GM23338 (cell line): Measurements from ENCODE around the gene SETDB2. TPM values are rescaled to one million over a fixed set of nuclear protein-coding genes. Genes with fewer than 3 reads are reported as not detected.

Experiments
- polyA plus RNA-seq: library from polyadenylated mRNA; unstranded; fragments of >200 nt; fragmentation: Nextera tagmentation; extraction: Ambion mirVana; gene quantifications from 2 replicates; pipeline ENCODE4 v1.2.1, GENCODE V29; 2016
- total RNA-seq: library from RNA; depleted of rRNA; stranded (reverse); fragments of >200 nt; shearing (Covaris generic); gene quantifications from 2 replicates; pipeline ENCODE4 v1.2.3, GENCODE V29; 2014; rRNA removed
- TF ChIP-seq, protein P1 (sequence below): IDR thresholded peaks from one replicate; pipeline ENCODE4 v1.6.1; 2018; ENCODE audit warnings: antibody characterized with exemption; ENCODE audit not compliant: unreplicated experiment

Gene SETDB2
- total and polyA plus RNA-seq, 2 experiments from 2014 or later, result 4.6 to 5.8 TPM

DNA sequence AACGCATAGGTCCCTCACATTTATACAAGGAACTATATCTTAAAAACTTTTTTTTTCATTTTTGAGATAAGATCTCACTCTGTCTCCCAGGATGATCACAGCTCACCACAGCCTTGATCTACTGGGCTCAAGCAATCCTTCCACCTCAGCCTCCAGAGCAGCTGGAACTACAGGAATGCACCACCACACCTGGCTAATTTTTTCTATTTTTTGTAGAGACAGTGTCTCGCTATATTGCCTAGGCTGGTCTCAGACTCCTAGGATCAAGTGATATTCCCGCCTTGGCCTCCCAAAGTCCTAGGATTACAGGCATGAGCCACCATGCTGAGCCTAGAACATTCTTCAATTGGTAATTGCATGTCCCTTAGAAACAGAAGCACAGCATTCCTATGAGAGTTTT, 99.6 kb downstream of the SETDB2 start (continued):
- TF ChIP-seq, protein P1, sequence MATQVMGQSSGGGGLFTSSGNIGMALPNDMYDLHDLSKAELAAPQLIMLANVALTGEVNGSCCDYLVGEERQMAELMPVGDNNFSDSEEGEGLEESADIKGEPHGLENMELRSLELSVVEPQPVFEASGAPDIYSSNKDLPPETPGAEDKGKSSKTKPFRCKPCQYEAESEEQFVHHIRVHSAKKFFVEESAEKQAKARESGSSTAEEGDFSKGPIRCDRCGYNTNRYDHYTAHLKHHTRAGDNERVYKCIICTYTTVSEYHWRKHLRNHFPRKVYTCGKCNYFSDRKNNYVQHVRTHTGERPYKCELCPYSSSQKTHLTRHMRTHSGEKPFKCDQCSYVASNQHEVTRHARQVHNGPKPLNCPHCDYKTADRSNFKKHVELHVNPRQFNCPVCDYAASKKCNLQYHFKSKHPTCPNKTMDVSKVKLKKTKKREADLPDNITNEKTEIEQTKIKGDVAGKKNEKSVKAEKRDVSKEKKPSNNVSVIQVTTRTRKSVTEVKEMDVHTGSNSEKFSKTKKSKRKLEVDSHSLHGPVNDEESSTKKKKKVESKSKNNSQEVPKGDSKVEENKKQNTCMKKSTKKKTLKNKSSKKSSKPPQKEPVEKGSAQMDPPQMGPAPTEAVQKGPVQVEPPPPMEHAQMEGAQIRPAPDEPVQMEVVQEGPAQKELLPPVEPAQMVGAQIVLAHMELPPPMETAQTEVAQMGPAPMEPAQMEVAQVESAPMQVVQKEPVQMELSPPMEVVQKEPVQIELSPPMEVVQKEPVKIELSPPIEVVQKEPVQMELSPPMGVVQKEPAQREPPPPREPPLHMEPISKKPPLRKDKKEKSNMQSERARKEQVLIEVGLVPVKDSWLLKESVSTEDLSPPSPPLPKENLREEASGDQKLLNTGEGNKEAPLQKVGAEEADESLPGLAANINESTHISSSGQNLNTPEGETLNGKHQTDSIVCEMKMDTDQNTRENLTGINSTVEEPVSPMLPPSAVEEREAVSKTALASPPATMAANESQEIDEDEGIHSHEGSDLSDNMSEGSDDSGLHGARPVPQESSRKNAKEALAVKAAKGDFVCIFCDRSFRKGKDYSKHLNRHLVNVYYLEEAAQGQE, result no peak

Other genes with a start within 250 kb of the SETDB2 start
- gene MLNR, start 223.9 kb upstream of the SETDB2 start, total RNA-seq, result 0.17 and 0.54 TPM in 2 replicates
- gene MLNR, start 223.9 kb upstream of the SETDB2 start, polyA plus RNA-seq, result 0.17 TPM in 1 of 2 replicates, not detected in the other
- 1.3 and 3.1 TPM in 2 replicates for gene CDADC1, start 196.3 kb upstream of the SETDB2 start, total RNA-seq
- gene CDADC1, start 196.3 kb upstream of the SETDB2 start, polyA plus RNA-seq, result 8.4 and 9.3 TPM in 2 replicates
- 4.4 and 5.9 TPM in 2 replicates for gene CAB39L, start 210 bp upstream of the SETDB2 start, total RNA-seq
- 2.5 and 3.3 TPM in 2 replicates for gene CAB39L, start 210 bp upstream of the SETDB2 start, polyA plus RNA-seq
- gene PHF11, start 51.7 kb downstream of the SETDB2 start, total RNA-seq, result 7.4 and 8.7 TPM in 2 replicates
- 12.7 and 13.5 TPM in 2 replicates for gene PHF11, start 51.7 kb downstream of the SETDB2 start, polyA plus RNA-seq
- gene RCBTB1, start 141.3 kb downstream of the SETDB2 start, total RNA-seq, result 33.5 and 33.9 TPM in 2 replicates
- 10.8 and 11.2 TPM in 2 replicates for gene RCBTB1, start 141.3 kb downstream of the SETDB2 start, polyA plus RNA-seq
- gene ARL11, start 184.2 kb downstream of the SETDB2 start, total RNA-seq, result 0.52 and 1.2 TPM in 2 replicates
- gene ARL11, start 184.2 kb downstream of the SETDB2 start, polyA plus RNA-seq, result 0.32 and 0.61 TPM in 2 replicates
- gene EBPL, start 247.2 kb downstream of the SETDB2 start, total RNA-seq, result 231 and 260 TPM in 2 replicates
- gene EBPL, start 247.2 kb downstream of the SETDB2 start, polyA plus RNA-seq, result 245 and 258 TPM in 2 replicates